HepG2 (cell line): ENCODE measurements around the gene HCRT. TPM values are rescaled to one million over a fixed set of nuclear protein-coding genes. Genes with fewer than 3 reads are reported as not detected.

ENCODE experiments used
- ARHGAP35 ChIP-seq: sonication (generic); formaldehyde crosslinking; IDR thresholded peaks from 2 replicates; pipeline ENCODE4 v1.9.0; 2022; ENCODE audit warnings: mild to moderate bottlenecking, inconsistent platforms, moderate library complexity, missing genetic modification reagents, borderline replicate concordance
- EED ChIP-seq: sonication (generic); formaldehyde crosslinking; IDR thresholded peaks from 2 replicates; pipeline ENCODE4 v1.5.0; 2020; ENCODE audit warnings: mild to moderate bottlenecking, missing genetic modification reagents
- ELF1 ChIP-seq: sonication (generic); formaldehyde crosslinking; IDR thresholded peaks from 2 replicates; pipeline ENCODE4 v1.4.0; 2020; ENCODE audit warnings: missing genetic modification reagents
- FOXK2 ChIP-seq: fragments of 450-650 bp; IDR thresholded peaks from 2 replicates; pipeline ENCODE4 v1.6.1; 2016
- IKZF4 ChIP-seq: sonication (generic); formaldehyde crosslinking; IDR thresholded peaks from 2 replicates; pipeline ENCODE4 v1.5.1; 2020; ENCODE audit warnings: borderline replicate concordance, mild to moderate bottlenecking, low read depth, missing genetic modification reagents; ENCODE audit errors: not compliant biosample characterization
- KMT2B ChIP-seq: IDR thresholded peaks from 2 replicates; pipeline ENCODE4 v1.6.1; 2016; ENCODE audit warnings: missing genetic modification reagents, missing compliant biosample characterization
- LRRFIP1 ChIP-seq: sonication (generic); formaldehyde crosslinking; conservative IDR thresholded peaks from 2 replicates; pipeline ENCODE4 v1.4.0; 2020; ENCODE audit warnings: missing genetic modification reagents
- MBNL3 ChIP-seq: fragments of 250-450 bp; sonication (Bioruptor Pico); conservative IDR thresholded peaks from 2 replicates; pipeline ENCODE4 v1.8.0; 2022; ENCODE audit warnings: mild to moderate bottlenecking, inconsistent platforms
- SALL1 ChIP-seq: sonication (generic); formaldehyde crosslinking; IDR thresholded peaks from 2 replicates; pipeline ENCODE4 v1.8.0; 2022; ENCODE audit warnings: mild to moderate bottlenecking, missing genetic modification reagents
- SMYD3 ChIP-seq: sonication (generic); formaldehyde crosslinking; IDR thresholded peaks from 2 replicates; pipeline ENCODE4 v1.8.1; 2023; ENCODE audit warnings: mild to moderate bottlenecking, missing genetic modification reagents
- SOX13 ChIP-seq, 3 experiments: fragments of 450-650 bp in 1 of 3; sonication (generic) in 1 of 3; formaldehyde crosslinking in 1 of 3; IDR thresholded peaks in 2 of 3; conservative IDR thresholded peaks in 1 of 3; 2 replicates each; pipeline versions ENCODE4 v1.5.0 to v1.6.1; 2016 to 2020; ENCODE audit warnings: antibody characterized with exemption in 1 of 3, mild to moderate bottlenecking in 1 of 3, missing compliant biosample characterization in 1 of 3, missing genetic modification reagents in 1 of 3, moderate library complexity in 1 of 3
- YY1 ChIP-seq: IDR thresholded peaks from 2 replicates; pipeline ENCODE4 v1.6.1; 2011; ENCODE audit warnings: low read length, low read depth, moderate library complexity, mild to moderate bottlenecking; ENCODE audit not compliant: insufficient read depth, insufficient replicate concordance
- ZNF543 ChIP-seq: sonication (generic); formaldehyde crosslinking; IDR thresholded peaks from 2 replicates; pipeline ENCODE4 v1.4.0; 2020; ENCODE audit warnings: mild to moderate bottlenecking, missing genetic modification reagents
- ZNF569 ChIP-seq: sonication (generic); formaldehyde crosslinking; IDR thresholded peaks from 2 replicates; pipeline ENCODE4 v1.5.0; 2020; ENCODE audit warnings: mild to moderate bottlenecking, missing genetic modification reagents, moderate library complexity, borderline replicate concordance
- ZNF597 ChIP-seq: sonication (generic); formaldehyde crosslinking; IDR thresholded peaks from 2 replicates; pipeline ENCODE4 v1.5.0; 2020; ENCODE audit warnings: missing genetic modification reagents
- ZNF776 ChIP-seq: sonication (generic); formaldehyde crosslinking; IDR thresholded peaks from 2 replicates; pipeline ENCODE4 v1.4.0; 2020; ENCODE audit warnings: mild to moderate bottlenecking, missing genetic modification reagents
- ZNF879 ChIP-seq: sonication (generic); formaldehyde crosslinking; IDR thresholded peaks from 2 replicates; pipeline ENCODE4 v1.8.1; 2023; ENCODE audit warnings: missing genetic modification reagents
- polyA plus RNA-seq, 8 experiments: library from polyadenylated mRNA; depleted of rRNA in 3 of 8; stranded (reverse) in 7 of 8; unstranded in 1 of 8; fragments of >200 nt; fragmentation: Illumina TruSeq in 4 of 8; extraction: Trizol in 4 of 8; gene quantifications; 2 replicates each; pipeline versions ENCODE4 v1.2.1 to v1.2.3, GENCODE V29; 2011 to 2016; ENCODE audit warnings: low read depth in 4 of 8, missing spikeins in 1 of 8, mixed read lengths in 1 of 8; ENCODE audit not compliant: insufficient read depth in 1 of 8
- total RNA-seq, 5 experiments: library from RNA; depleted of rRNA; stranded (reverse); fragments of >200 nt; fragmentation: Illumina TruSeq; extraction: Trizol; gene quantifications; 2 replicates each; pipeline ENCODE4 v1.2.3, GENCODE V29; 2016; ENCODE audit warnings: low read depth in 1 of 5
- TF ChIP-seq, protein P1 (sequence below), 2 experiments: sonication (generic) in 1 of 2; formaldehyde crosslinking in 1 of 2; IDR thresholded peaks; 2 replicates each; pipeline versions ENCODE4 v1.4.0 to v1.6.1; 2016 to 2020; ENCODE audit warnings: borderline replicate concordance in 1 of 2, low read depth in 1 of 2, mild to moderate bottlenecking in 1 of 2, missing genetic modification reagents in 1 of 2

Gene HCRT
- total and polyA plus RNA-seq, 2 of the 13 experiments (the other 11 are each of a cell fraction or from before 2014, with no cell fraction given) = not detected

- TF ChIP-seq LRRFIP1 = no peak; the same call in 1 of the 2 replicates
- TF ChIP-seq, protein P1, sequence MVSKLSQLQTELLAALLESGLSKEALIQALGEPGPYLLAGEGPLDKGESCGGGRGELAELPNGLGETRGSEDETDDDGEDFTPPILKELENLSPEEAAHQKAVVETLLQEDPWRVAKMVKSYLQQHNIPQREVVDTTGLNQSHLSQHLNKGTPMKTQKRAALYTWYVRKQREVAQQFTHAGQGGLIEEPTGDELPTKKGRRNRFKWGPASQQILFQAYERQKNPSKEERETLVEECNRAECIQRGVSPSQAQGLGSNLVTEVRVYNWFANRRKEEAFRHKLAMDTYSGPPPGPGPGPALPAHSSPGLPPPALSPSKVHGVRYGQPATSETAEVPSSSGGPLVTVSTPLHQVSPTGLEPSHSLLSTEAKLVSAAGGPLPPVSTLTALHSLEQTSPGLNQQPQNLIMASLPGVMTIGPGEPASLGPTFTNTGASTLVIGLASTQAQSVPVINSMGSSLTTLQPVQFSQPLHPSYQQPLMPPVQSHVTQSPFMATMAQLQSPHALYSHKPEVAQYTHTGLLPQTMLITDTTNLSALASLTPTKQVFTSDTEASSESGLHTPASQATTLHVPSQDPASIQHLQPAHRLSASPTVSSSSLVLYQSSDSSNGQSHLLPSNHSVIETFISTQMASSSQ (IDR thresholded peaks at IDR 0.05; ENCODE audit: low read depth) = no peak
- TF ChIP-seq, protein P1 (CRISPR knock-in tag; IDR thresholded peaks at IDR 0.05; ENCODE audit: borderline replicate concordance) = peak; percentile 65; the same call in 1 of the 2 replicates
- peak; percentile 77 for TF ChIP-seq YY1
- TF ChIP-seq ZNF597 (CRISPR knock-in tag) = no peak; the same call in 1 of the 2 replicates
- 0 out of 2 replicates have a peak, but pooled peaks have one; percentile 50 for TF ChIP-seq ZNF569
- no peak for TF ChIP-seq FOXK2
- TF ChIP-seq ELF1 (CRISPR knock-in tag) = peak; percentile 47; the same call in 1 of the 2 replicates
- TF ChIP-seq ARHGAP35 (CRISPR knock-in tag) = peak; percentile 56; the same call in 1 of the 2 replicates
- TF ChIP-seq KMT2B = peak; percentile 69
- no peak for TF ChIP-seq SMYD3 (CRISPR knock-in tag)
- peak; percentile 97 for TF ChIP-seq ZNF776 (CRISPR knock-in tag)
- no peak for TF ChIP-seq SOX13 (IDR thresholded peaks at IDR 0.05)
- peak in 1 of 2 experiments; percentile 34; a peak in 2 of 4 replicates for TF ChIP-seq SOX13 (CRISPR knock-in tag; conservative IDR thresholded peaks at IDR 0.05 in 1 of 2, IDR thresholded peaks at IDR 0.05 in 1 of 2)
- TF ChIP-seq IKZF4 (CRISPR knock-in tag) = peak; percentile 85
- TF ChIP-seq EED (CRISPR knock-in tag) = peak; percentile 50; the same call in 1 of the 2 replicates
- TF ChIP-seq ZNF879 (CRISPR knock-in tag) = peak; percentile 97; the same call in 1 of the 2 replicates
- peak; percentile 93 for TF ChIP-seq SALL1 (CRISPR knock-in tag)
- TF ChIP-seq ZNF543 (CRISPR knock-in tag) = peak; percentile 91
- no peak for TF ChIP-seq MBNL3 (CRISPR knock-in tag)
Measured at GRCh38 chr17:42183741-42184711, 1.2 kb downstream of the HCRT start (continued).
